NT2/D1 (cell line): ENCODE measurements around the gene ALPG.
A peak's percentile ranks its signal among the peaks of the same experiment; 100 is the strongest.
"Not testable (repeated sequence)": the region's sequence is repeated elsewhere in the genome, so short reads cannot be mapped to it uniquely, and the experiment has no call there.

ENCODE experiments used
- DNase-seq: peaks from one replicate; pipeline ENCODE4 v3.0.0-alpha.2; 2011; ENCODE audit warnings: low read depth, low spot score
- H3K27me3 ChIP-seq: 2 replicates; pipeline ENCODE4 v1.6.0; 2011; ENCODE audit warnings: mild to moderate bottlenecking; ENCODE audit not compliant: insufficient read length, insufficient read depth
- H3K36me3 ChIP-seq: 2 replicates; pipeline ENCODE4 v1.6.1; 2011; ENCODE audit warnings: mild to moderate bottlenecking, low read length, mixed read lengths; ENCODE audit not compliant: insufficient read depth, insufficient read length
- H3K4me1 ChIP-seq: 2 replicates; pipeline ENCODE4 v1.5.1; 2011; ENCODE audit not compliant: insufficient read depth, insufficient read length
- H3K4me3 ChIP-seq: 2 replicates; pipeline ENCODE4 v1.5.1; 2011; ENCODE audit warnings: low read depth; ENCODE audit not compliant: insufficient read length
- H3K9ac ChIP-seq: 2 replicates; pipeline ENCODE4 v1.6.0; 2011; ENCODE audit warnings: low read depth; ENCODE audit not compliant: insufficient read length
- H3K9me3 ChIP-seq: 2 replicates; pipeline ENCODE4 v1.5.1; 2011; ENCODE audit warnings: mild to moderate bottlenecking, low read length; ENCODE audit not compliant: insufficient read depth
- SUZ12 ChIP-seq: IDR thresholded peaks from 2 replicates; pipeline ENCODE4 v1.6.1; 2011; ENCODE audit not compliant: insufficient read length, insufficient read depth; ENCODE audit errors: extremely low read depth
- YY1 ChIP-seq: IDR thresholded peaks from 2 replicates; pipeline ENCODE4 v1.6.1; 2011; ENCODE audit not compliant: insufficient read length, insufficient read depth
- ZNF274 ChIP-seq: IDR thresholded peaks from 2 replicates; pipeline ENCODE4 v1.6.1; 2011; ENCODE audit warnings: mild to moderate bottlenecking, low read depth, low read length

Gene ALPG

GRCh38 chr2:232406556-232407310 lies at the start of gene ALPG:
Gene ALPG, plus strand, starts transcription at chr2:232406844. Its CDS starts 51 bp downstream, at chr2:232406895.
- TF ChIP-seq SUZ12, result no peak
- no peak for TF ChIP-seq YY1
- Histone ChIP-seq H3K9me3 (no peaks in the 10 kb centered on the region), H3K9ac (no peak within 1 kb of the TSS), H3K36me3 (peaks cover 3% of the 10 kb centered on the region), H3K27me3 (no peaks in the 10 kb centered on the region), H3K4me1 (peaks cover 13% of the 10 kb centered on the region), H3K4me3 (no peak within 1 kb of the TSS)
- no peak for DNase-seq

- Histone ChIP-seq H3K4me3 (no peak overlapping the region), H3K27me3 (no peaks in the 10 kb centered on the region)
- no peak for TF ChIP-seq SUZ12
- no peak for TF ChIP-seq ZNF274
- no peak for TF ChIP-seq YY1
These were observed 45.0 kb upstream of the ALPG start for GRCh38 chr2:232361646-232362045.

GRCh38 chr2:232362174-232362900 lies 44.3 kb upstream of the ALPG start:
- Histone ChIP-seq H3K4me1 (peaks cover 17% of the 10 kb centered on the region), H3K9me3 (peaks cover 11% of the 10 kb centered on the region; the same call in 1 of the 2 replicates), H3K4me3 (no peak overlapping the region), H3K36me3 (no peaks in the 10 kb centered on the region), H3K9ac (peak overlapping the region; percentile 11), H3K27me3 (no peaks in the 10 kb centered on the region)
- no peak for TF ChIP-seq ZNF274
- no peak for TF ChIP-seq SUZ12
- TF ChIP-seq YY1, result no peak
- DNase-seq, result no peak

More at GRCh38 chr2:232361646-232362045, 45.0 kb upstream of the ALPG start:
- Histone ChIP-seq H3K36me3 (no peaks in the 10 kb centered on the region), H3K4me1 (peaks cover 13% of the 10 kb centered on the region), H3K9ac (no peak overlapping the region), H3K9me3 (peaks cover 11% of the 10 kb centered on the region; the same call in 1 of the 2 replicates)
- no peak for DNase-seq

- Histone ChIP-seq H3K4me1 (peaks cover 25% of the 10 kb centered on the region), H3K9me3 (peaks cover 11% of the 10 kb centered on the region; the same call in 1 of the 2 replicates)
- not testable (repeated sequence) for H3K4me3 ChIP-seq, DNase-seq, H3K27me3 ChIP-seq, H3K36me3 ChIP-seq, H3K9ac ChIP-seq
These were observed 43.4 kb upstream of the ALPG start for GRCh38 chr2:232363064-232363783.

- H3K9ac ChIP-seq, result peak overlapping the region; percentile 17
- DNase-seq, result no peak
- H3K4me1 ChIP-seq, result peaks cover 27% of the 10 kb centered on the region
- H3K27me3 ChIP-seq, result no peaks in the 10 kb centered on the region
- H3K4me3 ChIP-seq, result no peak overlapping the region
- no peaks in the 10 kb centered on the region for H3K36me3 ChIP-seq
- no peak for TF ChIP-seq SUZ12
- peaks cover 11% of the 10 kb centered on the region; the same call in 1 of the 2 replicates for H3K9me3 ChIP-seq
These were observed 42.6 kb upstream of the ALPG start for GRCh38 chr2:232363784-232364615.

GRCh38 chr2:232364806-232365594 lies 41.6 kb upstream of the ALPG start:
- Histone ChIP-seq H3K9me3 (peaks cover 11% of the 10 kb centered on the region; the same call in 1 of the 2 replicates), H3K4me1 (peaks cover 34% of the 10 kb centered on the region)
- DNase-seq, H3K36me3 ChIP-seq, H3K9ac ChIP-seq, H3K27me3 ChIP-seq, H3K4me3 ChIP-seq: not testable (repeated sequence)
